GM12864 (cell line): ENCODE results near the gene MAP3K15.

Experiments used
- DNase-seq: peaks from one replicate; pipeline ENCODE4 v3.0.0-alpha.2; 2011; ENCODE audit warnings: low read depth
- H3K4me3 ChIP-seq: 2 replicates; pipeline ENCODE4 v1.5.1; 2011; ENCODE audit warnings: mild to moderate bottlenecking, low read depth, low read length, control low read depth
- CTCF ChIP-seq: IDR thresholded peaks from 2 replicates; pipeline ENCODE4 v1.5.1; 2011; ENCODE audit warnings: low read depth, mild to moderate bottlenecking, moderate library complexity, low read length, control low read depth, inconsistent platforms; ENCODE audit errors: missing control alignments

MAP3K15 gene

GRCh38 chrX:19540076-19540475 lies 24.8 kb upstream of the MAP3K15 start:
- no peak overlapping the region for H3K4me3 ChIP-seq
- TF ChIP-seq CTCF: no peak
- DNase-seq: no peak

- H3K4me3 ChIP-seq: no peak overlapping the region
- no peak for TF ChIP-seq CTCF
- DNase-seq: no peak
Observed at GRCh38 chrX:19539665-19540064, 24.4 kb upstream of the MAP3K15 start.

GRCh38 chrX:19535476-19535875 lies 20.2 kb upstream of the MAP3K15 start:
- DNase-seq: no peak
- no peak overlapping the region for H3K4me3 ChIP-seq
- TF ChIP-seq CTCF: peak; percentile 4

GRCh38 chrX:19532709-19533108 lies 17.4 kb upstream of the MAP3K15 start:
- H3K4me3 ChIP-seq: no peak overlapping the region
- DNase-seq: no peak
- TF ChIP-seq CTCF: no peak

GRCh38 chrX:19517965-19518364 lies 2.7 kb upstream of the MAP3K15 start:
- no peak overlapping the region for H3K4me3 ChIP-seq
- no peak for DNase-seq
- no peak for TF ChIP-seq CTCF

GRCh38 chrX:19515615-19516105 lies 352 bp upstream of the MAP3K15 start:
- DNase-seq: no peak
- H3K4me3 ChIP-seq: no peak overlapping the region
- no peak for TF ChIP-seq CTCF

- no peak for TF ChIP-seq CTCF
- H3K4me3 ChIP-seq: no peak overlapping the region
- DNase-seq: no peak
Observed at GRCh38 chrX:19513383-19513782, 1.9 kb downstream of the MAP3K15 start.
